ENCODE data around the gene TRIL.

DNA sequence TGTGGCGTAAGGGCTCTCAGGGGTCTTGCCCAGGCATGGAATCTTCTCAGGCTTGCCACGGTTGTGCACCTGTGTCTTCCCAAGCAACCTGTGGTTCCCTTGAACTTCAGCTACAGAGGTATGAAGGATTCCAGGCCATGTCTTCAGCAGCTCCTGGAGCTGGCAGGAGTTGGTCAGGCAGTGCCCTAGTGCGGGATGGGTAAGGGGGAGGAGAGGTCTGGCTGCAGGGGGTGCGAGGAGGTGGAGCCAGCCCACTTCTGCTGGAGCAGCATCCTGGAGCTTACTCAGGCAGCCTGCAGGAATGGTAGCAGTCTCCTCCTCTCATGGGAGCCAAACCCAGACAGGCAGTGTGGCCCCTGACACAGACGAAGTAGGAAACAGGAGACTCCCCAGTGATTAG, 3.8 kb upstream of the TRIL start:
- TF ChIP-seq PHF8 (CRISPR knock-in tag; IDR thresholded peaks at IDR 0.05) (no peak), EZH2 (conservative IDR thresholded peaks at IDR 0.05; ENCODE audit: low read depth, low read length) (no peak), CTCF (CRISPR knock-in tag; IDR thresholded peaks at IDR 0.05) (no peak), AHDC1 (CRISPR knock-in tag; IDR thresholded peaks at IDR 0.05; ENCODE audit: borderline replicate concordance) (no peak)

Data from HepG2 (cell line).